Measurements from ENCODE around the gene EML5.

EML5 gene

DNA sequence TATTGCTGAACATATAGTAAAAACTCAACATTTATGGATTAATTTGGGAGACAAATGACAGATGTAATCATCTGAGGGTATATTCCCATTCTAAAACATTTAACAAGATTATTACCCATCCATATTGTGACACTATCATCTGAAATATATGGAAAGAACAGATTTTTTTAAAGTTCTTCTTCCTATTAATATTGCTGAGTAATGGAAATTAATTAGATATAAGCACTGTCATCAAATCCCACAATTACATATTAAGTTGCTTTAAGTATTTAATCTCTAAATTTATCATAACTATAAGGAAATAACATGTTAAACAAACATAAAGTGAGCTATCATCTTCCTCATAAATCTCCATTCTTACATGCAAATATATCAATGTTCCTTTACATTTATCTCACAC, 22.0 kb downstream of the EML5 start:
- H3K4me3 ChIP-seq (replicated peaks in 1 of 2; ENCODE audit: low read depth in 2 of 2, low read length in 2 of 2): no peak overlapping the region
- no peak for DNase-seq (ENCODE audit: low read depth in 2 of 2)
- TF ChIP-seq, protein P1, sequence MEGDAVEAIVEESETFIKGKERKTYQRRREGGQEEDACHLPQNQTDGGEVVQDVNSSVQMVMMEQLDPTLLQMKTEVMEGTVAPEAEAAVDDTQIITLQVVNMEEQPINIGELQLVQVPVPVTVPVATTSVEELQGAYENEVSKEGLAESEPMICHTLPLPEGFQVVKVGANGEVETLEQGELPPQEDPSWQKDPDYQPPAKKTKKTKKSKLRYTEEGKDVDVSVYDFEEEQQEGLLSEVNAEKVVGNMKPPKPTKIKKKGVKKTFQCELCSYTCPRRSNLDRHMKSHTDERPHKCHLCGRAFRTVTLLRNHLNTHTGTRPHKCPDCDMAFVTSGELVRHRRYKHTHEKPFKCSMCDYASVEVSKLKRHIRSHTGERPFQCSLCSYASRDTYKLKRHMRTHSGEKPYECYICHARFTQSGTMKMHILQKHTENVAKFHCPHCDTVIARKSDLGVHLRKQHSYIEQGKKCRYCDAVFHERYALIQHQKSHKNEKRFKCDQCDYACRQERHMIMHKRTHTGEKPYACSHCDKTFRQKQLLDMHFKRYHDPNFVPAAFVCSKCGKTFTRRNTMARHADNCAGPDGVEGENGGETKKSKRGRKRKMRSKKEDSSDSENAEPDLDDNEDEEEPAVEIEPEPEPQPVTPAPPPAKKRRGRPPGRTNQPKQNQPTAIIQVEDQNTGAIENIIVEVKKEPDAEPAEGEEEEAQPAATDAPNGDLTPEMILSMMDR (IDR thresholded peaks at IDR 0.05; ENCODE audit: low read depth, low read length): no peak

DNA sequence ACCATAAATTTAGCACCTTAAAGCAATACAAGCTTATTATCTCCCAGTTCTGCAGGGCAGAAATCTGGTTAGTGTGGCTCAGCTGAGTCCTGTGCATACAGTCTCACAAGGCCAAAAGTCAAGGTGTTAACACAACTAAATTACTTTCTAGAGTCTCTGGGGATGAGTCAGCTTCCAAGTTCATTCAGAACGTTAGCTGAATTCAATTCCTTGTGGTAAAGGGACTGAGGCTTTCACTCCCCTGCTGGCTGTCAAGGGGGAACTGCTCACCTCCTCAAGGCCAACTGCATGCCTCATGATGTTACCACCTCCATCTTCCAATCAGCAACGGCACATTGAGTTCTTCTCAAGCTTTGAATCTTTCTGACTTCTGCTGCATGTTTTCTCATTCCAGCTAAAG, 27.6 kb downstream of the EML5 start:
- DNase-seq (ENCODE audit: low read depth in 2 of 2): peak in 1 of 2 donors; percentile 5
- TF ChIP-seq, protein P1 (IDR thresholded peaks at IDR 0.05; ENCODE audit: low read depth, low read length): no peak
- H3K4me3 ChIP-seq (replicated peaks in 1 of 2; ENCODE audit: low read depth in 2 of 2, low read length in 2 of 2): no peak overlapping the region

DNA sequence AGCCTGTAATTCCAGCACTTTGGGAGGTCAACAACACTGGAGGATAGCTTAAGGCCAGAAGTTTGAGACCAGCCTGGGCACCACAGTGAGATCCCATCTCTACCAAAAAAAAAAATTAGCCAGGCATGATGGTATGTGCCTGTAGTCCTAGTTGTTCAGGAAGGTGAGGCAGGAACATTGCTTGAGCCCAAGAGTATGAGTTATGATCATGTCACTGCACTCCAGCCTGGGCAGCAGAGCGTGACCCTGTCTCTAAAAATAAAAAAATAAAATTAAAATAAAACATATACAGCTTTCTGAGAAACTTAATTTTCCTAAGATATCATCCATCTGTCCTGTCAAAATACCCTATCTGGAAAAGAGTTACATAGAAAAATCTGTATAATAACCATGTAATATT, 38.9 kb downstream of the EML5 start:
- TF ChIP-seq, protein P1 (IDR thresholded peaks at IDR 0.05; ENCODE audit: low read depth, low read length): no peak
- DNase-seq (ENCODE audit: low read depth in 2 of 2): no peak
- H3K4me3 ChIP-seq (replicated peaks in 1 of 2; ENCODE audit: low read depth in 2 of 2, low read length in 2 of 2): no peak overlapping the region

DNA sequence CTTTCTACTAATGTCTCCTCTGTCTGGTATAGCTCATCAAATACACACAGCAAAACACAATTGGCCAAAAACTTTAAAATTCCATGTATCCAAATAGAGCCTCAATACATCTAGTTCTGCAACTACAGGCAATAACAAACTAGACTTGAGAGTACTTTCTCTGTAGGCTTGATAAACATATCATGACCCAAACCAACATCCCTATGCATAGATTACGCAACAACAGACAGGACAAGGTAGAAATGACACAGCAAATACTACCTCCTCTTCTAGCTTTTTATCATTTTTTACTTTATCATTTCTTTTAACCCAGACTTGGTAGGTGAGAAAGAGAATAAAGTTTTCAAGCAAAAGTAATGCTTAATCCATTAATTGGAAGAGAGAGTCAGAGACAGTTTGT, 41.8 kb downstream of the EML5 start:
- no peak overlapping the region for H3K4me3 ChIP-seq (replicated peaks in 1 of 2; ENCODE audit: low read depth in 2 of 2, low read length in 2 of 2)
- TF ChIP-seq, protein P1 (IDR thresholded peaks at IDR 0.05; ENCODE audit: low read depth, low read length): no peak
- no peak for DNase-seq (ENCODE audit: low read depth in 2 of 2)

DNA sequence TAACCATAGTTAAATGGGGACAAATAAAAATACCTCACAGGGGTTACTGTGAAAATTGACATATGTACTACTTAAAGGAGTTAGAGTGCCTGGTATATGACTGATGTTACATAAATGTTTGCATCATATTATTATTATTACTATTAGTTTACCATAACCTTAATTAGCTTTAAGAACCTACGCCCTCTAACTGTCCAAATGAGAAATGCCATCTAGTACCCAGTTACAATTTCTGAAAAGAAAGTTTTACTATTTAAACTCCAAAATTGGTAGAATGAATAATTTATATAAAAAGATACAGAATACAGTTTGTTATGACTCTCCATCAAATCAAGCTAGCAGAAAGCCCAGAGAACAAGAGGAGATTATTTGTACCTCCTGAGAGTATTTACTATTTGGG, 42.3 kb downstream of the EML5 start:
- no peak overlapping the region for H3K4me3 ChIP-seq (replicated peaks in 1 of 2; ENCODE audit: low read depth in 2 of 2, low read length in 2 of 2)
- TF ChIP-seq, protein P1 (IDR thresholded peaks at IDR 0.05; ENCODE audit: low read depth, low read length): no peak
- DNase-seq (ENCODE audit: low read depth in 2 of 2): no peak

DNA sequence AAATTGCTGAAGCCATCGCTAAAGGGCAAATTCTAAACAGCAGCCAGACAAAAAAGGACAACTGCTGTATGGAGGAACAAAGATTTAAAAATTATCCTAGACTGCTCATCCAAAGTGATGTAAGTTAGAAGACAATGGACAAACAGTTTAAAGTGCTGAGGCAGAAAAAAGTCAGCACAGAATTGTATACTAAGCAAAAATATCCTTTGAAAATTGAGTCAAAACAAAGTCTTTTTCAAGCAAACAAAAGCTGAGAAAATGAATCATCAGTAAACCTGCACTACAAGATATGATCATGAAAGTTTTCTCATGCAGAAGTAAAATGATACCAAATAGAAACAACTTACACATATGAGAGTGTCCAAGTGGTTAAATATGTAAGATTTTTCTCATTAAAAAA, 43.6 kb downstream of the EML5 start:
- DNase-seq (ENCODE audit: low read depth in 2 of 2): no peak
- TF ChIP-seq, protein P1 (IDR thresholded peaks at IDR 0.05; ENCODE audit: low read depth, low read length): no peak
- no peak overlapping the region for H3K4me3 ChIP-seq (replicated peaks in 1 of 2; ENCODE audit: low read depth in 2 of 2, low read length in 2 of 2)

DNA sequence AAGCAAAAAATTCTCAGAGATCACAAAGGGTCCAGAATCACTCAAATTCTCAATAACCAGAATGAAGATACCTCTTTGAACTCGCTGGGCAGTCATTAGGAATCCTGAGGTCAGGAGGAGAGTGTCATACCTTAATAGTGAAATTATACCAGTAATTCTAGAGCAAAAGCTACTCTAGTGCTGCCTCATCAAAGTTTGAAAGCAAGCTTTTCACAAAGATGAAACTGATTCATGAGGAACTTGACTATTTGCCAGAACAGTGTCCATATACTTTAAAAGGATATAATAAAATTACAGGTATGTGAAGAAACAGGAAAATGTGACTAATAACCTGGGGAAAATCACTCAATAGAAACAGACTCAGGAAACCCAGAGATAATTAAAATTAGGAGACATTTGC, 44.5 kb downstream of the EML5 start:
- TF ChIP-seq, protein P1 (IDR thresholded peaks at IDR 0.05; ENCODE audit: low read depth, low read length): no peak
- H3K4me3 ChIP-seq (replicated peaks in 1 of 2; ENCODE audit: low read depth in 2 of 2, low read length in 2 of 2): no peak overlapping the region
- no peak for DNase-seq (ENCODE audit: low read depth in 2 of 2)
